HTR-8/SVneo (cell line): ENCODE results near the gene ARAP1.

ENCODE experiments used
- DNase-seq: peaks from one replicate; pipeline ENCODE4 v3.0.0; 2011; ENCODE audit warnings: low spot score, mixed read lengths; ENCODE audit not compliant: insufficient read length
- FAIRE-seq: peaks from 2 replicates; lab custom pipeline; 2011; peaks lifted over from hg19 to GRCh38; lab: Jason Lieb, UNC

ARAP1 gene

GRCh38 chr11:72672597-72673238, 79.5 kb downstream of the ARAP1 start:
- DNase-seq (no peak), FAIRE-seq (peak; percentile 86)

GRCh38 chr11:72671152-72672099, 80.8 kb downstream of the ARAP1 start:
- FAIRE-seq: no peak

GRCh38 chr11:72670041-72670440, 82.2 kb downstream of the ARAP1 start:
- FAIRE-seq (no peak), DNase-seq (no peak)

More at GRCh38 chr11:72671152-72672099, 80.8 kb downstream of the ARAP1 start:
- DNase-seq: no peak

GRCh38 chr11:72669527-72669926, 82.7 kb downstream of the ARAP1 start:
- FAIRE-seq: no peak
- no peak for DNase-seq

- FAIRE-seq (no peak), DNase-seq (no peak)
These were observed 83.4 kb downstream of the ARAP1 start for GRCh38 chr11:72668629-72669347.

- DNase-seq (no peak), FAIRE-seq (no peak)
These were observed 86.2 kb downstream of the ARAP1 start for GRCh38 chr11:72665911-72666472.

- FAIRE-seq (no peak), DNase-seq (no peak)
These were observed 90.2 kb downstream of the ARAP1 start for GRCh38 chr11:72662036-72662435.

- DNase-seq: no peak
- FAIRE-seq: peak; percentile 67
These were observed 90.7 kb downstream of the ARAP1 start for GRCh38 chr11:72661486-72661885.

- FAIRE-seq (no peak), DNase-seq (no peak)
These were observed 93.1 kb downstream of the ARAP1 start for GRCh38 chr11:72658989-72659640.

GRCh38 chr11:72657411-72658100, 94.7 kb downstream of the ARAP1 start:
- DNase-seq (no peak), FAIRE-seq (peak; percentile 23)

- FAIRE-seq (no peak), DNase-seq (no peak)
These were observed 96.2 kb downstream of the ARAP1 start for GRCh38 chr11:72655896-72656464.

- no peak for DNase-seq
- FAIRE-seq: no peak
These were observed 97.2 kb downstream of the ARAP1 start for GRCh38 chr11:72655014-72655413.

GRCh38 chr11:72653649-72654048, 98.6 kb downstream of the ARAP1 start:
- DNase-seq: no peak
- FAIRE-seq: no peak

GRCh38 chr11:72652873-72653630, 99.2 kb downstream of the ARAP1 start:
- FAIRE-seq: no peak

GRCh38 chr11:72652133-72652532, 100.1 kb downstream of the ARAP1 start:
- DNase-seq (no peak), FAIRE-seq (no peak)

More at GRCh38 chr11:72652873-72653630, 99.2 kb downstream of the ARAP1 start:
- DNase-seq: no peak

GRCh38 chr11:72649215-72649976, 102.8 kb downstream of the ARAP1 start:
- DNase-seq: no peak
- FAIRE-seq: peak; percentile 54

- no peak for FAIRE-seq
- DNase-seq: no peak
These were observed 103.6 kb downstream of the ARAP1 start for GRCh38 chr11:72648384-72649136.
